Uterus (tissue), 4 donors: ENCODE results near the gene KSR2. TPM values are rescaled to one million over a fixed set of nuclear protein-coding genes. Genes with fewer than 3 reads are reported as not detected.

ENCODE experiments used
- DNase-seq, 2 donors: peaks; one replicate each; pipeline ENCODE4 v3.0.0-alpha.2; 2019 to 2020
- H3K27ac ChIP-seq, 2 donors: fragments of 200-600 bp; sonication (generic); 1 replicate in 1 of 2; 2 replicates in 1 of 2; pipeline ENCODE4 v1.5.1; 2016 to 2018
- H3K27me3 ChIP-seq, 2 donors: fragments of 200-600 bp; sonication (generic); one replicate each; pipeline ENCODE4 v1.5.1; 2018 to 2019; ENCODE audit warnings: control low read depth in 1 of 2
- H3K36me3 ChIP-seq, 2 donors: fragments of 200-600 bp; sonication (generic); one replicate each; pipeline ENCODE4 v1.5.1; 2019; ENCODE audit warnings: control low read depth in 1 of 2
- H3K4me1 ChIP-seq, 2 donors: fragments of 200-600 bp; sonication (generic); one replicate each; pipeline ENCODE4 v1.5.1; 2018 to 2019; ENCODE audit warnings: control low read depth in 1 of 2
- H3K4me3 ChIP-seq, 2 donors: fragments of 200-600 bp; sonication (generic); 1 replicate in 1 of 2; 2 replicates in 1 of 2; pipeline ENCODE4 v1.5.1; 2018 to 2019; ENCODE audit warnings: mild to moderate bottlenecking in 1 of 2
- H3K9me3 ChIP-seq, 2 donors: fragments of 200-600 bp; sonication (generic); one replicate each; pipeline ENCODE4 v1.5.1; 2019; ENCODE audit warnings: control low read depth in 1 of 2
- CTCF ChIP-seq, 4 experiments: fragments of 200-600 bp in 2 of 4; fragments of 450-650 bp in 2 of 4; sonication (generic) in 2 of 4; IDR thresholded peaks; one replicate each; pipeline ENCODE4 v1.5.1; 2016 to 2019; ENCODE audit warnings: antibody characterized with exemption in 4 of 4, mild to moderate bottlenecking in 2 of 4, moderate library complexity in 1 of 4
- POLR2A ChIP-seq, 2 donors: fragments of 450-650 bp; IDR thresholded peaks; one replicate each; pipeline ENCODE4 v1.6.1; 2016; ENCODE audit warnings: antibody characterized with exemption in 2 of 2, mild to moderate bottlenecking in 1 of 2, moderate library complexity in 1 of 2
- intact Hi-C: fragments of 100-400 bp; cut with DNase I; formaldehyde crosslinking; loops from one replicate; pipeline ENCODE4 v1.15.1; 2023; ENCODE audit warnings: low total_unique reads
- total RNA-seq, 4 donors: library from RNA; depleted of rRNA in 3 of 4; stranded (reverse); fragments of >200 nt in 3 of 4; gene quantifications; one replicate each; pipeline versions ENCODE4 v1.1.0 to v1.2.4, GENCODE V29; 2014 to 2023
- donor health status: DM: yes; HTN: yes; CAD: no.

The KSR2 gene
- total RNA-seq, 4 donors from 2014 or later = 0.03 to 0.28 TPM; not detected in 2

- TF ChIP-seq POLR2A (IDR thresholded peaks at IDR 0.05) (no peak), CTCF (IDR thresholded peaks at IDR 0.05) (no peak)
- intact Hi-C loops = no loop called here
- Histone ChIP-seq H3K27me3 (no peaks in the 10 kb centered on the region), H3K9me3 (no peaks in the 10 kb centered on the region), H3K4me3 (no peak overlapping the region), H3K27ac (no peak overlapping the region), H3K36me3 (no peaks in the 10 kb centered on the region), H3K4me1 (no peaks in the 10 kb centered on the region)
- no peak for DNase-seq
Observed at GRCh38 chr12:117836476-117836875, 132.3 kb downstream of the KSR2 start.

- no peaks in the 10 kb centered on the region for H3K27me3 ChIP-seq
- no peak overlapping the region for H3K4me3 ChIP-seq
- no peak overlapping the region for H3K27ac ChIP-seq
- H3K4me1 ChIP-seq = no peaks in the 10 kb centered on the region
- intact Hi-C loops = no loop called here
- DNase-seq = no peak
- TF ChIP-seq CTCF (IDR thresholded peaks at IDR 0.05) (no peak), POLR2A (IDR thresholded peaks at IDR 0.05) (no peak)
- no peaks in the 10 kb centered on the region for H3K36me3 ChIP-seq
- H3K9me3 ChIP-seq = no peaks in the 10 kb centered on the region
Observed at GRCh38 chr12:117835156-117835555, 133.6 kb downstream of the KSR2 start.

GRCh38 chr12:117832459-117833457 lies 136.0 kb downstream of the KSR2 start:
- no peaks in the 10 kb centered on the region for H3K36me3 ChIP-seq
- H3K4me3 ChIP-seq = no peak overlapping the region
- no peaks in the 10 kb centered on the region for H3K9me3 ChIP-seq
- intact Hi-C loops = no loop called here
- TF ChIP-seq POLR2A (IDR thresholded peaks at IDR 0.05) = no peak
- no peak for TF ChIP-seq CTCF (IDR thresholded peaks at IDR 0.05)
- DNase-seq = no peak
- no peak overlapping the region for H3K27ac ChIP-seq
- no peaks in the 10 kb centered on the region for H3K4me1 ChIP-seq
- H3K27me3 ChIP-seq = no peaks in the 10 kb centered on the region

- intact Hi-C loops = no loop called here
- DNase-seq = no peak
- H3K27ac ChIP-seq = no peak overlapping the region
Observed at GRCh38 chr12:117830471-117830870, 138.3 kb downstream of the KSR2 start.

More at GRCh38 chr12:117830471-117830870, 138.3 kb downstream of the KSR2 start:
- Histone ChIP-seq H3K4me3 (no peak overlapping the region), H3K9me3 (no peaks in the 10 kb centered on the region), H3K27me3 (no peaks in the 10 kb centered on the region), H3K36me3 (no peaks in the 10 kb centered on the region), H3K4me1 (no peaks in the 10 kb centered on the region)
- TF ChIP-seq POLR2A (IDR thresholded peaks at IDR 0.05) (no peak), CTCF (IDR thresholded peaks at IDR 0.05) (no peak)
